ENCODE measurements around the gene CRTC1.

The CRTC1 gene

DNA sequence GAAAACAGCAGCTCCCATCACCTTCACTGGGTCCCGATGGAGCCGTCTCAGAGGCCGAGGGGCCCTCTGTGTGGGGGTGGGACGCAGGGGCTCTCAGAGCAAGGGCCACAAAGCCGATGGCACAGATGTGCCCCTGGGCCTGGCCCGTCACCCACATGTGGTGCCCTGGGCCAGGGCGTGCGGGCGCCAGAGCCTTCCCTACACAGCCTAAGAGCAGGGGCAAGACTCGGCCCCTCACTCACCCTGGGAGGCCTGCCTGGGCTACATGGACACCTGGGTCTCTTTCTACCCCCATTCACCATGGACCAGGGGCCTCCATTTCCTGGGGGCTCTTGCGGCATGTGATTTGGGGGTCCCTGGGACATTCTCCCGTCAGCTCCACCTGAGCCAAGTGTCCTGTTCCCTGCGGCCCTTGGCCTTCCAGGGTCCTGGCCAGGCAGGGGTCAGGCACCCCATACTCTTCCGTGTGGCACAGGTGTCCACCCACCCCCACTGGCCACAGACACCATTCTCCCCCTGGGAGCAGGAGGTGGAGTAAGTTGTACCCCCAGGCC is 97.6 kb downstream of the CRTC1 start:
- H3K9me2 ChIP-seq (replicated peaks; ENCODE audit: insufficient read depth, low read length): no peaks in the 10 kb centered on the region
- H3K4me2 ChIP-seq (ENCODE audit: low read depth, low read length): no peak overlapping the region
- no peak overlapping the region for H3K9ac ChIP-seq (ENCODE audit: low read length)
- no peaks in the 10 kb centered on the region for H3F3A ChIP-seq (ENCODE audit: insufficient read depth, low read length)
- H3K79me2 ChIP-seq (ENCODE audit: low read length): no peaks in the 10 kb centered on the region
- TF ChIP-seq EZH2 (optimal IDR thresholded peaks at IDR 0.05; ENCODE audit: low read depth, low read length) (no peak), CTCF (IDR thresholded peaks at IDR 0.05; ENCODE audit: low read length) (no peak), EZH2phosphoT487 (IDR thresholded peaks at IDR 0.05; ENCODE audit: low read length) (no peak)
- H3K27ac ChIP-seq (ENCODE audit: low read length): no peak overlapping the region
- H2AFZ ChIP-seq (ENCODE audit: low read length): no peak overlapping the region
- H4K20me1 ChIP-seq (ENCODE audit: insufficient read depth, low read length): no peaks in the 10 kb centered on the region
- H3K4me3 ChIP-seq (ENCODE audit: low read length): no peak overlapping the region
- H3K36me3 ChIP-seq (replicated peaks; ENCODE audit: insufficient read depth, low read length): no peaks in the 10 kb centered on the region
- H3K4me1 ChIP-seq (ENCODE audit: low read length): peaks cover 10% of the 10 kb centered on the region
- peaks cover 37% of the 10 kb centered on the region for H3K27me3 ChIP-seq (replicated peaks; ENCODE audit: insufficient read depth, low read length)
- no peak for DNase-seq
- H3K9me3 ChIP-seq (replicated peaks; ENCODE audit: insufficient read depth, low read length): no peaks in the 10 kb centered on the region

- no peak overlapping the region for H3K4me3 ChIP-seq (ENCODE audit: low read length)
- no peak overlapping the region for H3K9ac ChIP-seq (ENCODE audit: low read length)
- no peaks in the 10 kb centered on the region for H3K36me3 ChIP-seq (replicated peaks; ENCODE audit: insufficient read depth, low read length)
- H3K27me3 ChIP-seq (replicated peaks; ENCODE audit: insufficient read depth, low read length): peaks cover 37% of the 10 kb centered on the region
- no peaks in the 10 kb centered on the region for H3K79me2 ChIP-seq (ENCODE audit: low read length)
- H3F3A ChIP-seq (ENCODE audit: insufficient read depth, low read length): no peaks in the 10 kb centered on the region
- H3K4me2 ChIP-seq (ENCODE audit: low read depth, low read length): no peak overlapping the region
- H3K9me2 ChIP-seq (replicated peaks; ENCODE audit: insufficient read depth, low read length): no peaks in the 10 kb centered on the region
- no peak overlapping the region for H3K27ac ChIP-seq (ENCODE audit: low read length)
- peaks cover 10% of the 10 kb centered on the region for H3K4me1 ChIP-seq (ENCODE audit: low read length)
- no peak for TF ChIP-seq CTCF (IDR thresholded peaks at IDR 0.05; ENCODE audit: low read length)
- DNase-seq: no peak
- no peaks in the 10 kb centered on the region for H3K9me3 ChIP-seq (replicated peaks; ENCODE audit: insufficient read depth, low read length)
- H4K20me1 ChIP-seq (ENCODE audit: insufficient read depth, low read length): no peaks in the 10 kb centered on the region
- no peak overlapping the region for H2AFZ ChIP-seq (ENCODE audit: low read length)
These were observed 98.5 kb downstream of the CRTC1 start for GRCh38 chr19:18781885-18782527.

- no peaks in the 10 kb centered on the region for H4K20me1 ChIP-seq (ENCODE audit: insufficient read depth, low read length)
- H3K79me2 ChIP-seq (ENCODE audit: low read length): no peaks in the 10 kb centered on the region
- no peak overlapping the region for H3K4me2 ChIP-seq (ENCODE audit: low read depth, low read length)
- no peak overlapping the region for H3K27ac ChIP-seq (ENCODE audit: low read length)
- TF ChIP-seq CTCF (IDR thresholded peaks at IDR 0.05; ENCODE audit: low read length) (no peak), EZH2phosphoT487 (IDR thresholded peaks at IDR 0.05; ENCODE audit: low read length) (no peak), EZH2 (optimal IDR thresholded peaks at IDR 0.05; ENCODE audit: low read depth, low read length) (no peak)
- H3K4me1 ChIP-seq (ENCODE audit: low read length): peaks cover 10% of the 10 kb centered on the region
- DNase-seq: no peak
- H3F3A ChIP-seq (ENCODE audit: insufficient read depth, low read length): no peaks in the 10 kb centered on the region
- H3K9me2 ChIP-seq (replicated peaks; ENCODE audit: insufficient read depth, low read length): no peaks in the 10 kb centered on the region
- no peak overlapping the region for H3K4me3 ChIP-seq (ENCODE audit: low read length)
- H3K27me3 ChIP-seq (replicated peaks; ENCODE audit: insufficient read depth, low read length): peaks cover 37% of the 10 kb centered on the region
- H3K9ac ChIP-seq (ENCODE audit: low read length): no peak overlapping the region
- H3K9me3 ChIP-seq (replicated peaks; ENCODE audit: insufficient read depth, low read length): no peaks in the 10 kb centered on the region
- no peaks in the 10 kb centered on the region for H3K36me3 ChIP-seq (replicated peaks; ENCODE audit: insufficient read depth, low read length)
- no peak overlapping the region for H2AFZ ChIP-seq (ENCODE audit: low read length)
These were observed 99.2 kb downstream of the CRTC1 start for GRCh38 chr19:18782559-18783225.

Data from MM.1S (cell line).